Cardiac fibroblast (primary cell): ENCODE measurements around the gene ZNF618.

Source experiments
- DNase-seq, 2 donors: peaks; one replicate each; pipeline versions ENCODE4 v3.0.0 to v3.0.0-alpha.2; 2010; ENCODE audit warnings: low read depth in 2 of 2
- H3K4me3 ChIP-seq, 2 donors: replicated peaks in 1 of 2; 1 replicate in 1 of 2; 2 replicates in 1 of 2; pipeline ENCODE4 v1.5.1; 2011; ENCODE audit warnings: low read depth in 2 of 2, low read length in 2 of 2, mild to moderate bottlenecking in 2 of 2, moderate library complexity in 1 of 2
- TF ChIP-seq, protein P1 (sequence below): IDR thresholded peaks from one replicate; pipeline ENCODE4 v1.5.1; 2011; ENCODE audit warnings: low read depth, mild to moderate bottlenecking, low read length, inconsistent platforms

The ZNF618 gene

DNA sequence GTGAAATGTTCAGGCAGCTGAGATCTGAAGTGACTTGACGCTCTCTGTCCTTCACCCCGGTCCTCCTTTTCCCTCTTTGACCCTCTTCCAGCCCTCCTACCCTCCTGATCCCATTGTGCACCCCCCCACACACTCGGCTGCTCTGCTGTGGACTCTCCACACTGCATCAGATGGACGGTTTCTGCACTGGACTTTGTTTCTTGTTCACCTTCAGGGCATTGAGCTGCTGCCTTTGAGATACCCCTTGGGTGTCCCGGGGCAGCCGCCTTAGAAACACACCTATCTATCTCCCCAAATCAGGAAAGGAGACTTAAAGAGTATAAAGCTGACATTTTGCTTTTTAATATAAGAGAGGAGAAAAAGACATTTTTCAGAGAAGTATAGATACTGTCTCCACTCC, 174.5 kb downstream of the ZNF618 start:
- H3K4me3 ChIP-seq, result no peak overlapping the region
- TF ChIP-seq, protein P1, sequence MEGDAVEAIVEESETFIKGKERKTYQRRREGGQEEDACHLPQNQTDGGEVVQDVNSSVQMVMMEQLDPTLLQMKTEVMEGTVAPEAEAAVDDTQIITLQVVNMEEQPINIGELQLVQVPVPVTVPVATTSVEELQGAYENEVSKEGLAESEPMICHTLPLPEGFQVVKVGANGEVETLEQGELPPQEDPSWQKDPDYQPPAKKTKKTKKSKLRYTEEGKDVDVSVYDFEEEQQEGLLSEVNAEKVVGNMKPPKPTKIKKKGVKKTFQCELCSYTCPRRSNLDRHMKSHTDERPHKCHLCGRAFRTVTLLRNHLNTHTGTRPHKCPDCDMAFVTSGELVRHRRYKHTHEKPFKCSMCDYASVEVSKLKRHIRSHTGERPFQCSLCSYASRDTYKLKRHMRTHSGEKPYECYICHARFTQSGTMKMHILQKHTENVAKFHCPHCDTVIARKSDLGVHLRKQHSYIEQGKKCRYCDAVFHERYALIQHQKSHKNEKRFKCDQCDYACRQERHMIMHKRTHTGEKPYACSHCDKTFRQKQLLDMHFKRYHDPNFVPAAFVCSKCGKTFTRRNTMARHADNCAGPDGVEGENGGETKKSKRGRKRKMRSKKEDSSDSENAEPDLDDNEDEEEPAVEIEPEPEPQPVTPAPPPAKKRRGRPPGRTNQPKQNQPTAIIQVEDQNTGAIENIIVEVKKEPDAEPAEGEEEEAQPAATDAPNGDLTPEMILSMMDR, result no peak
- DNase-seq, result no peak

DNA sequence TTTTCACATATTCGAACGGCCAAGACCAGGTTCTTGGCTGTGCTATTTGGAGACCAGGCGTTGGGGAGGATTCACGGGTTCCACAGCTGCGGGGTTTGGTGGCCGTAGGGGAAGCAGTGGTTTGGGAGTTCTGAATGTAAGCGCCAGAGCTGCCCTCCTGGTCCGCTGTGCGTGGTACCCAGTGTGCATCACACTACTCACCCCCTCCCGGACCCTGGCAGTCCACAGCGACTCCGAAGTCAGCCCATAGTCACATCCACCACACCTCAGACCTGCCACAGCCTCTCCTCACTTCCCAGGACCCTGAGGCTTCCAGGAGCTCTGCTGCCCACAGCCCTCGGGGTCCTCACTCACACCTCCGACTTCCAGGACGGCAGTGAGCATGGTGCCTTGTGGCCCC, 175.2 kb downstream of the ZNF618 start:
- DNase-seq, result no peak
- H3K4me3 ChIP-seq, result no peak overlapping the region
- TF ChIP-seq, protein P1, result no peak

DNA sequence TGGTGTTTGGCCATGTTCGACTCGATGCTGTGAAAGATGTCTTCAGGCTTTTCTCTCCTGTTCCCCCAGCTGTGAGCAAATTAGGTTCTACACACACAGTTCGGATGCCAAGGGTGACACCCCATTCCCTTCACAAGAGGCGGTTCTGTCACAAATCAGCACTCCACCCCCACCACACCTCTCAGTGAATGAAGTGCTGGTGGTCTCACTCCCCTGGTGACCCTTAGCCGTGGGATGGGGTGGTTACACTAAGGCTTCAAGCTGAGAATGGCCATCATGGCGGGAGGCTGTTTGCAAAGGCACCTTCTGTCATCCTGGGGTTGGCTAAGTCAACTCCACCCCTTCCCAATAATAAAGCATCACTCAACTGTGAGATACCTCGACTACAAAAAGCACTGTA, 175.6 kb downstream of the ZNF618 start:
- no peak for DNase-seq

DNA sequence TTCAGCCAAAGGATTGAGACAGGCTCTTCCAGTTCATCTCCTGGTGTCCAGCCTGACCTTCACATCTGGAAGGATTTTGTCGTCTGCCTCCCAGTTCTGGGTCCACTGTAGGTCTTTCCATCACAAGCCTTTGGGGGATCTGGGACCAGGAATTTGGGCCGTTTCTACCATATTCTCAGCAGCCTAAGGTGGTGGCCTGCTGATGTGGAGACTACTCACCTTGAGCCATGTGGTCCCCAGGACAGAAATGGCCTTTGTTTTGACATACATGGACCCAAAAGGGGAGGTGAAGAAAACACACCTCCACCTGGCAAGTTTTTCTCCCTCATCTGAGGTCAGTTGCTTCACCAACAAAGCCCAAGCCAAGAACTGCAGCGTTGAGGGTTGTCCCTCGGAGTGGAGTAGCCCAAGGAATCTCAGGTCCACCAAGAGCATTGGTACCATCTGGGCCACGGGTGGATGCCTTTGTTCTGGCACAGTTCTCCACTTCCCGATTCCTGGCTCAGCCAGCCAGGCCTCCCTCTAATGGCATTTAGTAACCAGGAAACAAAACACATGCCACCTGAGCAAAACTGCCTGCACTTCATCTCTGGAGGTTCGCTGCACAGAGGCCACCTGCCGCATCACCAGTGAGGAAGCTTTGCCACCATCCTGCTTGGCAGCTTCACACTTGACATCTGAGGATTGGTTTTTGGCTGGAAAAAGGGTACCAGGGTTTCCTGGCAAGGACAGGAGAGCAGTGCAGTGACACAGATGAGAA, 177.3 kb downstream of the ZNF618 start:
- TF ChIP-seq, protein P1, result no peak
- no peak for DNase-seq
- H3K4me3 ChIP-seq, result no peak overlapping the region

More for the DNA sequence above, 175.6 kb downstream of the ZNF618 start:
- TF ChIP-seq, protein P1, result no peak
- H3K4me3 ChIP-seq, result no peak overlapping the region

DNA sequence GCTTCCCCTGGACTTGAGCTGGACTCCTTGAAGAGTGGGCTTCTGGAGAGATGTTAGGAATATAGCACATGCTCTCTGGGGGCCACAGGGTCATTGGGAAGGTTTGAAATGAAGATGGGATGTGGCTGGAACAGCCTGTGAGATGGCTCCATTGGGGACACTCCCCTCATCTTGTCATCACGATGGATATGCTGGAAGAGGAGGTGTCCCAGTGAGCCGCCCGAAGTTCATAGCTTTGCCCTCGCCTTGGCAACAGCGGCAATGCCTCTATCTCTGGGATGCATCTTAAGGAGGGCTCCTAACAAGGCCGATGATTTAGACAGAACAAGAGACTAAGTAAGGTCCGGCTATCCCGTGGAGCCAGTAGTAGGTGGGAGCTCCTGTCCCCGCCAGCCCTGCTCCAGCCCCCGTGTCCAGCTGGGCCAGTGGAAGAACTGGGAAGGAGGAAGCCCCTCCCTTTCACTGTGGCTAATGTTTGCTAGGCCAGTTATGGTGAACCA, 178.1 kb downstream of the ZNF618 start:
- no peak overlapping the region for H3K4me3 ChIP-seq
- TF ChIP-seq, protein P1, result no peak
- no peak for DNase-seq

DNA sequence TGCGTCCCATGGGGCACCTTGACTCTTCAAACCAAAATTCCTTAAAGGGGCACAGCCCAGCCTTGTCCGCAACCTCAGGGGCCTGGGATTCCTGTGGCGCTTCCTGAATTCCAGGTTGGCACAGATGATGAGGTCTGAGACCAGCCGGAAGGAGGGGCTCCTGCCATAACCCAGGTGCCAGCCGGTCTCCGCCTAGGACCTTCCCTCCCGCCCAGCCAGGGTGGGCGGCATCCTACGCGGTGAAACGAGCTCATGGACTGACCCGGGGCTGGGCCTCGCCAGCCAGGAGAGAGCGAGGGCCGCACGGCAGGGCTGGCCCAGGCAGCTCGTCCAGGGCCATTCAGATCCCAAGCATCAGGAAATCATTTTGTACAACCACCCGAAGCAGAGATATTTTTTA, 179.0 kb downstream of the ZNF618 start:
- H3K4me3 ChIP-seq, result no peak overlapping the region
- DNase-seq, result no peak
- TF ChIP-seq, protein P1, result no peak
